B cell (primary cell): Measurements from ENCODE around the gene RARS2. TPM values are rescaled to one million over a fixed set of nuclear protein-coding genes. Genes with fewer than 3 reads are reported as not detected.

Experiments used
- ATAC-seq: fragments of 200-7000 bp; cut with Tn5 transposase; one replicate; pipeline ENCODE4 v1.10.0; 2021; ENCODE audit warnings: low read depth, mild to moderate bottlenecking, moderate number of reproducible peaks, moderate library complexity
- CTCF ChIA-PET: fragments of 350-600 bp; sonication (Branson Sonifier 250); formaldehyde crosslinking; loops from one replicate; lab custom pipeline; 2021; ENCODE audit warnings: antibody characterized with exemption, inconsistent platforms; lab: Charles Lee
- POLR2A ChIA-PET: fragments of 350-600 bp; sonication (Branson Sonifier 250); formaldehyde crosslinking; loops from one replicate; lab custom pipeline; 2021; ENCODE audit warnings: antibody characterized with exemption; lab: Charles Lee
- DNase-seq: peaks from one replicate; pipeline ENCODE4 v3.0.0; 2013
- H2AFZ ChIP-seq: 2 replicates; pipeline ENCODE4 v1.6.1; 2012; ENCODE audit warnings: mild to moderate bottlenecking, low read depth, low read length; ENCODE audit not compliant: insufficient read depth, poor library complexity, severe bottlenecking
- H3K27ac ChIP-seq, 2 donors: 1 replicate in 1 of 2; 2 replicates in 1 of 2; pipeline ENCODE4 v1.5.1; 2012 to 2013; ENCODE audit warnings: low read length in 2 of 2, mild to moderate bottlenecking in 2 of 2, moderate library complexity in 1 of 2
- H3K27me3 ChIP-seq, 4 experiments: fragments of 200-600 bp in 1 of 4; sonication (generic) in 1 of 4; replicated peaks in 1 of 4; 1 replicate in 2 of 4; 2 replicates in 2 of 4; pipeline versions ENCODE4 v1.6.1 to v1.7.0; 2013 to 2016; ENCODE audit warnings: low read length in 3 of 4, mild to moderate bottlenecking in 2 of 4, mixed read lengths in 1 of 4, moderate library complexity in 1 of 4; ENCODE audit not compliant: insufficient read depth in 4 of 4, control insufficient read depth in 3 of 4; ENCODE audit errors: control extremely low read depth in 1 of 4
- H3K36me3 ChIP-seq, 2 experiments: replicated peaks in 1 of 2; 1 replicate in 1 of 2; 2 replicates in 1 of 2; pipeline versions ENCODE4 v1.6.1 to v1.7.1; 2013; ENCODE audit warnings: low read length in 1 of 2; ENCODE audit not compliant: insufficient read depth in 2 of 2, control insufficient read depth in 1 of 2; ENCODE audit errors: control extremely low read depth in 1 of 2, extremely low read depth in 1 of 2
- H3K4me1 ChIP-seq, 2 donors: fragments of 200-600 bp in 1 of 2; sonication (generic) in 1 of 2; 1 replicate in 1 of 2; 2 replicates in 1 of 2; pipeline versions ENCODE4 v1.5.1 to v1.6.1; 2013 to 2017; ENCODE audit warnings: low read length in 2 of 2; ENCODE audit not compliant: control insufficient read depth in 2 of 2, insufficient read depth in 2 of 2
- H3K4me2 ChIP-seq: replicated peaks from 2 replicates; pipeline ENCODE3; 2012; ENCODE audit warnings: mild to moderate bottlenecking, low read depth, low read length; ENCODE audit not compliant: poor library complexity, severe bottlenecking
- H3K4me3 ChIP-seq, 5 experiments: fragments of 200-600 bp in 1 of 5; sonication (generic) in 1 of 5; 1 replicate in 3 of 5; 2 replicates in 2 of 5; pipeline versions ENCODE4 v1.5.1 to v1.7.0; 2011 to 2016; ENCODE audit warnings: low read length in 4 of 5, mild to moderate bottlenecking in 4 of 5, low read depth in 2 of 5, control low read depth in 1 of 5, moderate library complexity in 1 of 5; ENCODE audit not compliant: insufficient read depth in 1 of 5; ENCODE audit errors: control extremely low read depth in 1 of 5, extremely low read depth in 1 of 5
- H3K79me2 ChIP-seq: fragments of 200-600 bp; sonication (generic); one replicate; pipeline ENCODE4 v1.6.0; 2016; ENCODE audit warnings: low read length; ENCODE audit not compliant: control insufficient read depth, insufficient read depth
- H3K9ac ChIP-seq: fragments of 200-600 bp; sonication (generic); 2 replicates; pipeline ENCODE4 v1.6.1; 2017; ENCODE audit warnings: mild to moderate bottlenecking, low read length, moderate library complexity
- H3K9me3 ChIP-seq, 3 donors: one replicate each; pipeline versions ENCODE4 v1.6.1 to v1.7.1; 2013; ENCODE audit warnings: low read length in 2 of 3; ENCODE audit not compliant: control insufficient read depth in 2 of 3, insufficient read depth in 1 of 3; ENCODE audit errors: control extremely low read depth in 1 of 3
- H4K20me1 ChIP-seq: 2 replicates; pipeline ENCODE4 v1.6.0; 2012; ENCODE audit warnings: mild to moderate bottlenecking, low read length; ENCODE audit not compliant: insufficient read depth, control insufficient read depth, poor library complexity, severe bottlenecking
- H3K27ac Mint-ChIP-seq: one replicate; pipeline ENCODE4 v1.8.0; 2021; ENCODE audit warnings: mixed read lengths
- H3K27me3 Mint-ChIP-seq: one replicate; pipeline ENCODE4 v1.8.0; 2021; ENCODE audit warnings: mixed read lengths
- H3K4me1 Mint-ChIP-seq: one replicate; pipeline ENCODE4 v1.8.0; 2021; ENCODE audit warnings: mixed read lengths
- H3K4me3 Mint-ChIP-seq: one replicate; pipeline ENCODE4 v1.8.0; 2021; ENCODE audit warnings: mixed read lengths
- H3K9me3 Mint-ChIP-seq: one replicate; pipeline ENCODE4 v1.8.0; 2022; ENCODE audit warnings: mixed read lengths; ENCODE audit not compliant: insufficient read depth
- EZH2 ChIP-seq: IDR thresholded peaks from 2 replicates; pipeline ENCODE4 v1.6.1; 2012; ENCODE audit warnings: borderline replicate concordance, low read depth, mild to moderate bottlenecking, moderate library complexity, low read length; ENCODE audit not compliant: insufficient read depth, poor library complexity, severe bottlenecking
- WGBS: methylation state at CpG from one replicate; pipeline ENCODE4 v1.1.5; 2013; ENCODE audit warnings: missing lambda C conversion rate; ENCODE audit not compliant: insufficient coverage; 5-methylcytosine and 5-hydroxymethylcytosine counted together
- intact Hi-C: fragments of 100-400 bp; cut with micrococcal nuclease; formaldehyde crosslinking; loops from one replicate; pipeline ENCODE4 v1.10.0; 2022
- polyA plus RNA-seq: library from polyadenylated mRNA; depleted of rRNA; stranded (reverse); fragments of >200 nt; gene quantifications from 2 replicates; pipeline ENCODE4 v1.2.3, GENCODE V29; 2012
- total RNA-seq, 2 donors: library from RNA; stranded (reverse); fragments of 120-200 nt in 1 of 2; gene quantifications; 1 replicate in 1 of 2; 2 replicates in 1 of 2; pipeline versions ENCODE4 v1.2.3 to v1.2.4, GENCODE V29; 2013 to 2022
- TF ChIP-seq, protein P1 (sequence below): fragments of 200-600 bp; IDR thresholded peaks from one replicate; pipeline ENCODE4 v1.8.0; 2022; ENCODE audit warnings: antibody characterized with exemption, mild to moderate bottlenecking

RARS2 gene
- total and polyA plus RNA-seq, 2 donors (not counting 1 experiment from before 2014, with no cell fraction given) = 7.1 to 38.7 TPM

DNA sequence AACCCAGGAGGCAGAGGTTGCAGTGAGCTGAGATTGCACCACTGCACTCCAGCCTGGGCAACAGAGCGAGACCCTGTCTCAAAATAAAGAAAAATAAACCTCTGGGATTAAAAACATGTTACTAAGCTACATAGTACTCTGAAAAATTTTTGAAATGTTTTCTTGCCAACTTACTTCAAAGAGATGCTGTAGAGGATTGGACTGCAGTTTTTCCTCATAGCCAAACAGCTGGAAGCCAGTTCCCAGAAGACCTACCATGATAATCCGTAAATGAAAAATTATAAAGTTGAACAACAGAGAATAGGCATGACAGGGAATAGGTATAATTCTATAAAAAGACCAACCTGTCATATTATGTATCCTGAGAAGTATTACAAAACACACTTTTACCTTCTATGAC lies 48.0 kb downstream of the RARS2 start:
- H3K4me1 Mint-ChIP-seq = peaks cover 16% of the 10 kb centered on the region
- WGBS = no CpG with 5 or more reads among the region's 2 CpGs
- CTCF ChIA-PET = interaction anchor here (1.1 kb wide), 1 partner anchor 12 kb away, joined by 3 read pairs; no protein-coding TSS in a partner anchor

DNA sequence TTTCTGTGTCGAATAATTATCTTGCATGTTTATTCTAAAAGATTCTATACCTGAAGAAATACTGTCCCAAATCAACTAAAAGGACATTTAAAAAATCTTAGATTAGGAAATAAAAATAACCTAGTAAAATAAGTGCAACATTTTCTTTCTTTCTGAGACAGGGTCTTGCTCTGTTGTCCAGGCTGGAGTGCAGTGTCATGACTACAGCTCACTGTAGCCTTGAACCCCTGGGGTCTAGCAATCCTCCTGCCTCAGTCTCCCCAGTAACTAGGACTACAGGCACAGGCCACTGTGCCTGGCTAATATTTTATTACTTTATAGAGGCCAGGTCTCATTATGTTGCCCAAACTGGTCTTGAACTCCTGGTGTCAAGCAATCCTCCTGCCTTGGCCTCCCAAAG lies 48.7 kb downstream of the RARS2 start:
- POLR2A ChIA-PET = no interaction called here
- no peak overlapping the region for H3K27ac ChIP-seq
- Mint-ChIP-seq H3K27me3 (no peaks in the 10 kb centered on the region), H3K4me1 (peaks cover 17% of the 10 kb centered on the region), H3K9me3 (peaks cover 9% of the 10 kb centered on the region), H3K4me3 (no peak overlapping the region), H3K27ac (no peak overlapping the region)
- H3K27me3 ChIP-seq = no peaks in the 10 kb centered on the region
- H3K79me2 ChIP-seq = no peaks in the 10 kb centered on the region
- no CpG with 5 or more reads among the region's 1 CpG for WGBS
- H3K9ac ChIP-seq = no peak overlapping the region
- CTCF ChIA-PET = no interaction called here
- TF ChIP-seq, protein P1, sequence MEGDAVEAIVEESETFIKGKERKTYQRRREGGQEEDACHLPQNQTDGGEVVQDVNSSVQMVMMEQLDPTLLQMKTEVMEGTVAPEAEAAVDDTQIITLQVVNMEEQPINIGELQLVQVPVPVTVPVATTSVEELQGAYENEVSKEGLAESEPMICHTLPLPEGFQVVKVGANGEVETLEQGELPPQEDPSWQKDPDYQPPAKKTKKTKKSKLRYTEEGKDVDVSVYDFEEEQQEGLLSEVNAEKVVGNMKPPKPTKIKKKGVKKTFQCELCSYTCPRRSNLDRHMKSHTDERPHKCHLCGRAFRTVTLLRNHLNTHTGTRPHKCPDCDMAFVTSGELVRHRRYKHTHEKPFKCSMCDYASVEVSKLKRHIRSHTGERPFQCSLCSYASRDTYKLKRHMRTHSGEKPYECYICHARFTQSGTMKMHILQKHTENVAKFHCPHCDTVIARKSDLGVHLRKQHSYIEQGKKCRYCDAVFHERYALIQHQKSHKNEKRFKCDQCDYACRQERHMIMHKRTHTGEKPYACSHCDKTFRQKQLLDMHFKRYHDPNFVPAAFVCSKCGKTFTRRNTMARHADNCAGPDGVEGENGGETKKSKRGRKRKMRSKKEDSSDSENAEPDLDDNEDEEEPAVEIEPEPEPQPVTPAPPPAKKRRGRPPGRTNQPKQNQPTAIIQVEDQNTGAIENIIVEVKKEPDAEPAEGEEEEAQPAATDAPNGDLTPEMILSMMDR = no peak
- no peak for TF ChIP-seq EZH2
- peaks cover 0 to 6% (median 4%) of the 10 kb centered on the region in 3 donors for H3K9me3 ChIP-seq
- no peak overlapping the region for H3K4me2 ChIP-seq
- H4K20me1 ChIP-seq = no peaks in the 10 kb centered on the region
- no peak overlapping the region for H3K4me3 ChIP-seq
- no peak overlapping the region for H2AFZ ChIP-seq
- intact Hi-C loops = no loop called here
- ATAC-seq (no peak), DNase-seq (no peak)
- H3K4me1 ChIP-seq = peaks cover 8 to 12% of the 10 kb centered on the region in 2 donors
- peaks cover 17 to 42% of the 10 kb centered on the region in 2 experiments for H3K36me3 ChIP-seq

More for the DNA sequence above, 48.0 kb downstream of the RARS2 start:
- Mint-ChIP-seq H3K9me3 (peaks cover 9% of the 10 kb centered on the region), H3K27ac (no peak overlapping the region), H3K4me3 (no peak overlapping the region), H3K27me3 (no peaks in the 10 kb centered on the region)
- no peak for TF ChIP-seq EZH2
- TF ChIP-seq, protein P1 = no peak
- H3K4me3 ChIP-seq = no peak overlapping the region
- H3K27me3 ChIP-seq = no peaks in the 10 kb centered on the region
- no peaks in the 10 kb centered on the region for H3K79me2 ChIP-seq
- H2AFZ ChIP-seq = no peak overlapping the region
- no peak for DNase-seq
- no peak for ATAC-seq
- intact Hi-C loops = no loop called here
- H3K36me3 ChIP-seq = peaks cover 17 to 44% of the 10 kb centered on the region in 2 experiments
- H3K9me3 ChIP-seq = peaks cover 0 to 6% (median 4%) of the 10 kb centered on the region in 3 donors
- H3K9ac ChIP-seq = no peak overlapping the region
- no peak overlapping the region for H3K4me2 ChIP-seq
- POLR2A ChIA-PET = no interaction called here
- H3K27ac ChIP-seq = no peak overlapping the region
- H3K4me1 ChIP-seq = peaks cover 7 to 10% of the 10 kb centered on the region in 2 donors
- no peaks in the 10 kb centered on the region for H4K20me1 ChIP-seq
